Keratinocyte (primary cell): ENCODE measurements around the gene CFAP92.

Experiments used
- CTCF ChIP-seq, 3 experiments: IDR thresholded peaks in 1 of 3; conservative IDR thresholded peaks in 1 of 3; optimal IDR thresholded peaks in 1 of 3; 2 replicates in 2 of 3; 3 replicates in 1 of 3; pipeline versions ENCODE3 to v1.5.1; 2011; ENCODE audit warnings: low read length in 3 of 3, mild to moderate bottlenecking in 3 of 3, moderate library complexity in 2 of 3, control low read depth in 1 of 3, inconsistent platforms in 1 of 3; ENCODE audit not compliant: insufficient read depth in 2 of 3; ENCODE audit errors: extremely low read depth in 1 of 3
- EZH2 ChIP-seq: IDR thresholded peaks from one replicate; pipeline ENCODE4 v1.6.1; 2012; ENCODE audit warnings: inconsistent platforms, mild to moderate bottlenecking, low read length, moderate library complexity

DNA sequence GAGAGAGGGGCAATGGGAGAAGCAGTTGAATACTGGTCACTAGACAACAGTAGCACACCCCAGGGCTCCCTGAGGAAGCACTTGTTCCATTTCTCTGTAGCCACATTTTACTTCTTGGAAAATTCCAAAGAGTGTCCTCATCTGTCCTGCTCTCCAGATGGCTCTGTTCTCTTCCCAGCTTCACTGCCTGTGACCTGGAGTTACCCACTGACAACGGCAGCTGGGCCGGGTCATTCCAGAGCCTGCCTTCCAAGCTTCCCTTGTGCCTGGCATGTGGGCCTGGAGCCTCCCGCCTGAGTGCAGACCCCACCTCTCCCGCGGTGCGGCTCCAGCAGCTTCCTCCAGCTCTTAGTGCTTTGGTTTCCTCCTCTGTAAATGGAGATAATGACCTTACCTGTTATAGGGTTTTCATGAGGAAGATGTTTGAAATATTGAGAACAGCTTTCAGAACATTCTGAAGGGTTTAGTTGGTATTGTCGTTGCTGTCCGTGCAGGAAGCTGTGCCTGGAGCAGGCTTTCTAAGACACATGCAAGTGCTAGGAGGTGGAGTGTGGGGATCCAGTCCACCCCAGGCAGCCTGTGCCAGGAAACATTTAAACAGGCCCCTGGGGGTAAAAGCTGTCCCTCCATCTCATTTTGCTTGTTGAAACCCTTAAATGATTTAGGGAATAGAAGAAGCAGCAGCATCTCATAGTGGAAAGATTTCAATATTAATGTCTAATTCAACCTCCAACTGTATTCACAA, 32.0 kb upstream of the CFAP92 start:
- no peak for TF ChIP-seq CTCF (optimal IDR thresholded peaks at IDR 0.05 in 1 of 3, IDR thresholded peaks at IDR 0.05 in 1 of 3, conservative IDR thresholded peaks at IDR 0.05 in 1 of 3; ENCODE audit: extremely low read depth in 1 of 3, insufficient read depth in 2 of 3, low read length in 3 of 3)
- no peak for TF ChIP-seq EZH2
